Heart right ventricle (tissue), 16 donors: ENCODE results near the gene RPP25L. TPM values are rescaled to one million over a fixed set of nuclear protein-coding genes. Genes with fewer than 3 reads are reported as not detected.

ENCODE experiments used
- ATAC-seq, 8 donors: fragments of 200-7000 bp; cut with Tn5 transposase; one replicate each; pipeline ENCODE4 v1.9.1; 2020; ENCODE audit warnings: mild to moderate bottlenecking in 8 of 8, moderate library complexity in 8 of 8, moderate number of reproducible peaks in 1 of 8
- DNase-seq, 2 donors: peaks; one replicate each; pipeline ENCODE4 v3.0.0-alpha.2; 2020
- H3K27ac ChIP-seq, 10 donors: fragments of 200-600 bp; sonication (generic) in 2 of 10; one replicate each; pipeline versions ENCODE4 v1.5.0 to v1.8.0; 2020 to 2022; ENCODE audit warnings: mild to moderate bottlenecking in 3 of 10
- H3K27me3 ChIP-seq, 7 donors: fragments of 200-600 bp; one replicate each; pipeline ENCODE4 v1.8.0; 2021 to 2022; ENCODE audit warnings: mild to moderate bottlenecking in 2 of 7
- H3K36me3 ChIP-seq, 9 donors: fragments of 200-600 bp; sonication (generic) in 1 of 9; one replicate each; pipeline versions ENCODE4 v1.5.0 to v1.8.0; 2020 to 2022; ENCODE audit warnings: mild to moderate bottlenecking in 2 of 9
- H3K4me1 ChIP-seq, 9 donors: fragments of 200-600 bp; sonication (generic) in 1 of 9; one replicate each; pipeline versions ENCODE4 v1.5.0 to v1.8.0; 2020 to 2022; ENCODE audit warnings: mild to moderate bottlenecking in 4 of 9
- H3K4me3 ChIP-seq, 10 donors: fragments of 200-600 bp; sonication (generic) in 2 of 10; one replicate each; pipeline versions ENCODE4 v1.5.0 to v1.8.0; 2020 to 2022; ENCODE audit warnings: mild to moderate bottlenecking in 7 of 10, moderate library complexity in 2 of 10
- H3K9me3 ChIP-seq, 11 donors: fragments of 200-600 bp in 10 of 11; sonication (generic) in 2 of 11; one replicate each; pipeline versions ENCODE4 v1.5.0 to v1.8.0; 2013 to 2022; ENCODE audit warnings: mild to moderate bottlenecking in 2 of 11, control low read depth in 1 of 11, moderate library complexity in 1 of 11
- CTCF ChIP-seq, 9 donors: fragments of 200-600 bp; sonication (generic) in 2 of 9; IDR thresholded peaks; one replicate each; pipeline versions ENCODE4 v1.5.0 to v1.8.0; 2021 to 2022; ENCODE audit warnings: antibody characterized with exemption in 9 of 9, mild to moderate bottlenecking in 5 of 9, moderate library complexity in 1 of 9
- WGBS, 2 donors: extraction: QIAGEN DNeasy Blood & Tissue Kit; methylation state at CpG; one replicate each; pipeline ENCODE4 v1.1.7; 2013; ENCODE audit warnings: inconsistent platforms in 1 of 2; 5-methylcytosine and 5-hydroxymethylcytosine counted together
- intact Hi-C, 10 donors: fragments of 100-400 bp; cut with DNase I; formaldehyde crosslinking; loops; one replicate each; pipeline versions ENCODE4 v1.11.1 to v1.14.2; 2022
- polyA plus RNA-seq, 2 donors: library from polyadenylated mRNA; stranded (reverse); fragments of 200-250 nt; gene quantifications; one replicate each; pipeline ENCODE4 v1.2.3, GENCODE V29; 2013
- total RNA-seq, 10 donors: library from RNA; stranded (reverse); fragmentation: NEBNext Ultra II Directional in 3 of 10; extraction: Animal tissue kit (Norgen Biotek cat#: 25700) in 3 of 10; gene quantifications; one replicate each; pipeline versions ENCODE4 v1.2.1 to v1.2.4, GENCODE V29; 2021 to 2023
- donor health status: Arrhythmogenic right ventricular cardiomyopathy.
- donor health status: ischemic (EF 13 %, LVEDD 7.1; RV severe dilation, severe dysfunction).
- donor health status: healthy with polysubstance abuse.
- donor health status: DM: no; HTN: yes; CAD: no.
- donor health status: DM: no; HTN: no; CAD: no.
- donor health status: ischemic (EF 25% LVEDD 6.9; RV normal size, moderate dysfunction).
- donor health status: ischemic (EF 25% LVEDD 5.7; RV mildly dilated, moderate dysfunction).
- donor health status: healthy.
- donor health status: DM: yes; HTN: yes; CAD: no.
- donor health status: Ischemic cardiomyopathy.
- donor health status: ischemic (EF 35%, LVEDD 5.7; RV mildly dilated, moderate dysfunction).
- donor health status: nonischemic (EF 11% LVEDD 7.7; RV severe dilation, severe dysfunction).
- donor health status: DM: yes; HTN: yes; CAD: no.
- donor health status: PGD.
- donor health status: ischemic (EF 29% LVEDD 5.4; RV normal size, mild dysfunction).
- donor health status: nonischemic (EF 23%, LVEDD 6.1; RV moderate dilation, normal function).

The RPP25L gene
- total and polyA plus RNA-seq, 12 donors = 29.2 to 51.0 (median 39.2) TPM

GRCh38 chr9:34620061-34620994, 8.4 kb upstream of the RPP25L start, which contains the start of gene DCTN3:
DCTN3 (minus strand) TSS chr9:34620495; CDS start chr9:34620464, 31 bp downstream.
- peak; percentile 88 to 95 for DNase-seq
- WGBS, 2 donors = 4 to 5% methylated on average over 43 of the region's 43 CpGs
- Histone ChIP-seq H3K27ac (peak within 1 kb of the TSS in 6 of 10 donors; percentile 42 to 87 (median 61)), H3K9me3 (no peaks in the 10 kb centered on the region), H3K27me3 (peaks cover 12 to 44% (median 37%) of the 10 kb centered on the region in 7 donors), H3K36me3 (peaks cover 0 to 35% (median 12%) of the 10 kb centered on the region in 9 donors), H3K4me3 (peak within 1 kb of the TSS; percentile 24 to 98 (median 82)), H3K4me1 (peaks cover 0 to 35% (median 29%) of the 10 kb centered on the region in 9 donors)
- peak; percentile 92 to 99 (median 98) for ATAC-seq
- TF ChIP-seq CTCF (IDR thresholded peaks at IDR 0.05) = peak in 1 of 9 donors; percentile 13
- intact Hi-C loops = loop anchor here in 1 of 10 donors (1.0 kb wide), 1 partner anchor 8 kb away; the partner anchor contains the start of gene RPP25L

GRCh38 chr9:34615132-34615531, 3.2 kb upstream of the RPP25L start:
- Histone ChIP-seq H3K27ac (no peak overlapping the region), H3K27me3 (no peaks in the 10 kb centered on the region), H3K4me1 (peaks cover 2 to 40% (median 35%) of the 10 kb centered on the region in 9 donors), H3K9me3 (no peaks in the 10 kb centered on the region), H3K36me3 (peaks cover 0 to 56% (median 12%) of the 10 kb centered on the region in 9 donors), H3K4me3 (no peak overlapping the region)
- TF ChIP-seq CTCF (IDR thresholded peaks at IDR 0.05) = no peak
- DNase-seq = no peak
- 91 to 94% methylated on average over 2 of the region's 2 CpGs for WGBS, 2 donors
- no peak for ATAC-seq
- intact Hi-C loops = loop anchor here in 1 of 10 donors (2.0 kb wide), 1 partner anchor 18 kb away; no protein-coding TSS in a partner anchor

- intact Hi-C loops = loop anchor here in 6 of 10 donors (1.0 to 5.0 kb wide), 6 partner anchors 7 to 281 kb away; partner anchors contain the start of gene DCTN3 (in 1 of the 6)
- ATAC-seq = peak; percentile 45 to 84 (median 72)
- no peaks in the 10 kb centered on the region for H3K9me3 ChIP-seq
- H3K4me3 ChIP-seq = peak overlapping the region; percentile 34 to 86 (median 79)
- peak; percentile 79 to 94 (median 87) for TF ChIP-seq CTCF (IDR thresholded peaks at IDR 0.05)
- WGBS, 2 donors = 3% methylated on average over 15 of the region's 15 CpGs
- peaks cover 0 to 47% (median 12%) of the 10 kb centered on the region in 9 donors for H3K36me3 ChIP-seq
- DNase-seq = peak; percentile 71 to 83
- H3K4me1 ChIP-seq = peaks cover 2 to 31% (median 25%) of the 10 kb centered on the region in 9 donors
- H3K27ac ChIP-seq = peak overlapping the region in 9 of 10 donors; percentile 71 to 98 (median 92)
- H3K27me3 ChIP-seq = no peaks in the 10 kb centered on the region
These were observed 992 bp upstream of the RPP25L start for GRCh38 chr9:34612788-34613390.
